Glutamatergic neuron (in vitro differentiated cells): ENCODE results near the gene CACNG4. TPM values are rescaled to one million over a fixed set of nuclear protein-coding genes. Genes with fewer than 3 reads are reported as not detected.

ENCODE experiments used
- DNase-seq: peaks from one replicate; pipeline ENCODE4 v3.0.0; 2022
- H3K27ac Mint-ChIP-seq: one replicate; pipeline ENCODE4 v1.8.0; 2020; ENCODE audit warnings: mild to moderate bottlenecking, mixed read lengths, inconsistent platforms; ENCODE audit not compliant: unreplicated experiment
- H3K27me3 Mint-ChIP-seq: one replicate; pipeline ENCODE4 v1.8.0; 2020; ENCODE audit warnings: mild to moderate bottlenecking, moderate library complexity, mixed read lengths, inconsistent platforms; ENCODE audit not compliant: unreplicated experiment
- H3K36me3 Mint-ChIP-seq: one replicate; pipeline ENCODE4 v1.8.0; 2020; ENCODE audit warnings: mild to moderate bottlenecking, mixed read lengths, inconsistent platforms; ENCODE audit not compliant: unreplicated experiment
- H3K4me1 Mint-ChIP-seq: one replicate; pipeline ENCODE4 v1.8.0; 2020; ENCODE audit warnings: mild to moderate bottlenecking, low read depth, mixed read lengths, inconsistent platforms; ENCODE audit not compliant: unreplicated experiment
- H3K4me3 Mint-ChIP-seq: one replicate; pipeline ENCODE4 v1.8.0; 2020; ENCODE audit warnings: mild to moderate bottlenecking, mixed read lengths, inconsistent platforms; ENCODE audit not compliant: unreplicated experiment
- H3K9me3 Mint-ChIP-seq: one replicate; pipeline ENCODE4 v1.8.0; 2020; ENCODE audit warnings: mild to moderate bottlenecking, moderate library complexity, mixed read lengths, inconsistent platforms; ENCODE audit not compliant: unreplicated experiment
- CTCF ChIP-seq: fragments of 200-600 bp; sonication (generic); IDR thresholded peaks from one replicate; pipeline ENCODE4 v1.5.0; 2021; ENCODE audit not compliant: partially characterized antibody, unreplicated experiment
- total RNA-seq: library from RNA; stranded (reverse); fragmentation: NEBNext Ultra II Directional; extraction: Animal tissue kit (Norgen Biotek cat#: 25700); gene quantifications from one replicate; pipeline ENCODE4 v1.2.1, GENCODE V29; 2021; ENCODE audit not compliant: unreplicated experiment

Gene CACNG4
- total RNA-seq, 1 donor from 2014 or later: 105 TPM

GRCh38 chr17:67015001-67015400 lies 50.5 kb downstream of the CACNG4 start:
- no peak for TF ChIP-seq CTCF
- Mint-ChIP-seq H3K27me3 (peaks cover 13% of the 10 kb centered on the region), H3K36me3 (peaks cover 9% of the 10 kb centered on the region), H3K4me3 (peak overlapping the region; percentile 34), H3K9me3 (peaks cover 21% of the 10 kb centered on the region), H3K4me1 (peaks cover 40% of the 10 kb centered on the region), H3K27ac (peak overlapping the region; percentile 40)
- DNase-seq: no peak

DNA sequence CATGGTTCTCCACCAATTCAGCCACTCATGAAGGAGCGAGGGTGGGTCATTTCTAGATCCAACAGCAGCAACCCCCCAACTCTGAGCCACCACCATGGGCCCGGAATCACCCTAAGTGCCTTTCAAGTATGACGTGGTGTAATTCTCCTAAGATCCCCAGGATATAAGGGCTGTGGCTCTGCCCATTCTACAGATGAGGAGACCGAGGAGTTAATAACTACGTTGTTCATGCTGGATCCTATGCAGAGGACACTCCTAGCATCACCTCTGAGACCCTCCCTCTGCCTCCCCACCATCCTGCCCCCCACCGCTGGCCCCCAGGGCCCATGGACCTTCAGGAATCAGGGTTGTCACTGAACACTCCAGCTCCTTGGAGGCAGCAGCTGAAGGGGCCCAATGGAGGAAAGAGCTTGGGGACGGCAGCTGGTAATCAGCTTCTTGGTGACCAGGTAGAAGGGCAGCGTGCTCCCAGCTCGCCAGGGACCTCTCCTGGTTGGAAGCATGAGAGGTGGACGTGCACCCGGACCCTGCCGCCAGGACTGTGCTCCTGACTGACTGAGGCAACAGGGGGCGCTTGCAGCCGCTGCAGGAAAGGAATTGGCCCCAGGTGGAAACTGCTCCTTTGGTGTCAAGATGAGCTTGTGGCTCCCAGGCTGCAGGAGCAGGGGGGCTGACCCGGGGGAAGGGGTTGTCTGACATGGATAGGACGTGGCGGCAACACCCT lies 51.7 kb downstream of the CACNG4 start:
- Mint-ChIP-seq H3K36me3 (peaks cover 5% of the 10 kb centered on the region), H3K4me1 (peaks cover 48% of the 10 kb centered on the region), H3K4me3 (no peak overlapping the region), H3K27me3 (peaks cover 13% of the 10 kb centered on the region), H3K9me3 (peaks cover 22% of the 10 kb centered on the region), H3K27ac (no peak overlapping the region)
- DNase-seq: no peak
- TF ChIP-seq CTCF: no peak

- Mint-ChIP-seq H3K27ac (peak overlapping the region; percentile 94), H3K4me3 (peak overlapping the region; percentile 77), H3K9me3 (peaks cover 22% of the 10 kb centered on the region), H3K4me1 (peaks cover 43% of the 10 kb centered on the region), H3K27me3 (peaks cover 14% of the 10 kb centered on the region), H3K36me3 (no peaks in the 10 kb centered on the region)
- no peak for DNase-seq
- TF ChIP-seq CTCF: no peak
Observed at GRCh38 chr17:67017910-67018309, 53.4 kb downstream of the CACNG4 start.

DNA sequence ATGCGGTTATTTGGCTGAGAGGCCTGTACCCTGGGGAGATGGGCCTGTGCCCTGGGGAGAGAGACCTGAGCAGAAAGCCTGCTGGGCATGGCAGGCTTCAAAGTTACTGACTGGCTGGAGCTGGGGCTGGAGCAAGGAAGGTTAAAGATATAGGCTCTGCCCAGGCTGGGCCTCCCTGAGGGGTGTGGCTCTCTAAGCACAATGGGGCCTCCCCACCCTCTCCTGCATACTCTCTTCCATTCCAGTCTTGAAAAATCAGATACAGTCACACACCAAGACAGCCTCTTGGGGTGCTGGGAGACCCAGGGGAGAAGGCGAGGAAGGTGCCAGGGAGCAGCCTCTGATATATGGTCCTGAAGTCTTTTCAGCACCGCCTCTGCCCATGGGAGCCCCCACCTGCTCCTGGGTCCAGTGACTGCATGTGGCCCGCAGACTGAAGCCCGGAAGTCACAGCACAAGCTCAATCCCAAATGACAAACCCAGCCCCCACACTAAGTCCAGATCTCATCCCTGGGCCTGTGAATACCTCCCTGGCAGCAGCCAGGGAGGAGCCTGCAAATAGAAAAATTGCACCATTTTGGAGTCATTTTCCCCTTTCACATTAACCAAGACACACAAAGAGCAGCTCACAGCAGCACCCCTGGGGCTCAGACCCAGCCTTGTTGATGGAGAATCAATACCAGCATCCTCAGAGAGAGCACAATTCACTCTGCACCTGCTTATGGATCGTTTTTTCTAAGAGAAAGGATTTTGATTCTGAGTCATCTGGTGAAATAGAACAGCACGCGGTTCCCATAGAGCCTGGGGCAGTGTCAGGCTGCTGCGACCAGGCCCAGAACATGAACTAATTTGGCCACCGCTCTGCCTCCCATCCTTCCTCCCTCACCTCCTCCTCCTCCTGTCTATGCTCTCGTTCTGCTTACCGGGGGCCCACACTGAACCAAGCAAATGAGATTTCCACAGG lies 54.2 kb downstream of the CACNG4 start:
- peaks cover 14% of the 10 kb centered on the region for H3K27me3 Mint-ChIP-seq
- H3K4me1 Mint-ChIP-seq: peaks cover 43% of the 10 kb centered on the region
- peak overlapping the region; percentile 77 for H3K4me3 Mint-ChIP-seq
- no peaks in the 10 kb centered on the region for H3K36me3 Mint-ChIP-seq
- no peak for TF ChIP-seq CTCF
- DNase-seq: peak; percentile 59
- peak overlapping the region; percentile 94 for H3K27ac Mint-ChIP-seq
- H3K9me3 Mint-ChIP-seq: peaks cover 21% of the 10 kb centered on the region
